HepG2 (cell line): Measurements from ENCODE around the gene NOP58. TPM values are rescaled to one million over a fixed set of nuclear protein-coding genes. Genes with fewer than 3 reads are reported as not detected.

Experiments
- ATAC-seq: fragments of 200-7000 bp; cut with Tn5 transposase; 3 replicates; pipeline ENCODE4 v1.9.1; 2020; ENCODE audit warnings: mild to moderate bottlenecking, moderate library complexity
- BruUV-seq: library from RNA; stranded (reverse); fragments of 400-500 nt; replicated peaks from 2 replicates; lab custom pipeline; 2021; lab: Mats Ljungman, UMichigan
- CTCF ChIA-PET: fragments of 300-600 bp; formaldehyde crosslinking; extraction: SDS; loops from one replicate; lab custom pipeline; 2021; ENCODE audit warnings: low total read pairs, inconsistent platforms, low intra/inter-chr PET ratio; lab: Yijun Ruan, JAX
- POLR2A ChIA-PET: fragments of 350-600 bp; sonication (Branson Sonifier 250); formaldehyde crosslinking; loops from one replicate; lab custom pipeline; 2020; ENCODE audit warnings: antibody characterized with exemption, inconsistent platforms; lab: Yijun Ruan, JAX
- DNase-seq: peaks from one replicate; pipeline ENCODE4 v3.0.0-alpha.2; 2015; ENCODE audit warnings: low spot score
- FAIRE-seq: peaks from 3 replicates; lab custom pipeline; 2011; peaks lifted over from hg19 to GRCh38; lab: Jason Lieb, UNC
- H2AFZ ChIP-seq: one replicate; pipeline ENCODE4 v1.6.1; 2011; ENCODE audit warnings: low read length, inconsistent platforms
- H3K27ac ChIP-seq: fragments of 300-600 bp; 3 replicates; pipeline ENCODE4 v1.8.0; 2011; ENCODE audit warnings: mixed run types, mild to moderate bottlenecking, mixed read lengths, low read length, inconsistent platforms; ENCODE audit not compliant: insufficient read depth; ENCODE audit errors: extremely low read length
- H3K27me3 ChIP-seq, 2 experiments: fragments of 200-600 bp in 1 of 2; 2 replicates in 1 of 2; 3 replicates in 1 of 2; pipeline versions ENCODE4 v1.6.0 to v1.8.0; 2011; ENCODE audit warnings: low read length in 2 of 2, mild to moderate bottlenecking in 2 of 2, moderate library complexity in 2 of 2, inconsistent platforms in 1 of 2; ENCODE audit not compliant: insufficient read depth in 2 of 2, control insufficient read depth in 1 of 2
- H3K36me3 ChIP-seq, 2 experiments: fragments of 200-600 bp in 1 of 2; replicated peaks in 1 of 2; 2 replicates in 1 of 2; 3 replicates in 1 of 2; pipeline versions ENCODE4 v1.5.1 to v1.8.0; 2011; ENCODE audit warnings: low read length in 2 of 2, inconsistent platforms in 1 of 2; ENCODE audit not compliant: insufficient read depth in 2 of 2, control insufficient read depth in 1 of 2
- H3K4me1 ChIP-seq: 2 replicates; pipeline ENCODE4 v1.5.1; 2012; ENCODE audit warnings: low read length, inconsistent platforms; ENCODE audit not compliant: insufficient read depth
- H3K4me2 ChIP-seq: 2 replicates; pipeline ENCODE4 v1.6.0; 2011; ENCODE audit warnings: low read depth, low read length, inconsistent platforms
- H3K4me3 ChIP-seq, 3 experiments: fragments of 200-600 bp in 1 of 3; sonication (generic), shearing (Covaris generic) in 1 of 3; replicated peaks in 1 of 3; 2 replicates each; pipeline ENCODE4 v1.5.1; 2011 to 2016; ENCODE audit warnings: low read length in 3 of 3, inconsistent platforms in 2 of 3, low read depth in 2 of 3, mild to moderate bottlenecking in 2 of 3, control low read depth in 1 of 3, mixed read lengths in 1 of 3; ENCODE audit not compliant: insufficient read depth in 1 of 3
- H3K79me2 ChIP-seq: one replicate; pipeline ENCODE4 v1.6.1; 2011; ENCODE audit warnings: low read length, inconsistent platforms; ENCODE audit not compliant: insufficient read depth
- H3K9ac ChIP-seq: 2 replicates; pipeline ENCODE4 v1.6.0; 2011; ENCODE audit warnings: mild to moderate bottlenecking, low read depth, low read length, inconsistent platforms; ENCODE audit not compliant: insufficient read depth
- H3K9me3 ChIP-seq: 2 replicates; pipeline ENCODE4 v1.5.1; 2012; ENCODE audit warnings: mild to moderate bottlenecking, low read length
- H4K20me1 ChIP-seq: 2 replicates; pipeline ENCODE4 v1.6.0; 2011; ENCODE audit warnings: inconsistent platforms, mild to moderate bottlenecking, low read length, moderate library complexity; ENCODE audit not compliant: insufficient read depth
- ATF7 ChIP-seq, 2 experiments: fragments of 450-650 bp in 1 of 2; sonication (generic) in 1 of 2; formaldehyde crosslinking in 1 of 2; IDR thresholded peaks; 2 replicates each; pipeline versions ENCODE4 v1.4.0 to v1.6.1; 2016 to 2020; ENCODE audit warnings: antibody characterized with exemption in 1 of 2, mild to moderate bottlenecking in 1 of 2, missing genetic modification reagents in 1 of 2
- FOXO1 ChIP-seq: sonication (generic); formaldehyde crosslinking; IDR thresholded peaks from 2 replicates; pipeline ENCODE4 v1.4.0; 2020; ENCODE audit warnings: missing genetic modification reagents
- NFE2L2 ChIP-seq: fragments of 150-350 bp; IDR thresholded peaks from 2 replicates; pipeline ENCODE4 v1.6.1; 2014; ENCODE audit warnings: low read length
- RXRB ChIP-seq: IDR thresholded peaks from 2 replicates; pipeline ENCODE4 v1.6.1; 2016; ENCODE audit warnings: borderline replicate concordance, missing genetic modification reagents, missing compliant biosample characterization
- SNAI1 ChIP-seq: sonication (generic); formaldehyde crosslinking; IDR thresholded peaks from 2 replicates; pipeline ENCODE4 v1.5.0; 2020; ENCODE audit warnings: mild to moderate bottlenecking, missing genetic modification reagents, borderline replicate concordance
- SYNCRIP ChIP-seq: fragments of 200-400 bp; formaldehyde crosslinking; IDR thresholded peaks from 2 replicates; pipeline ENCODE4 v1.6.1; 2018; ENCODE audit warnings: mild to moderate bottlenecking, low read depth, low read length; ENCODE audit not compliant: insufficient read depth
- ZNF17 ChIP-seq: sonication (generic); formaldehyde crosslinking; IDR thresholded peaks from 2 replicates; pipeline ENCODE4 v1.5.0; 2020; ENCODE audit warnings: mild to moderate bottlenecking, missing genetic modification reagents
- ZNF878 ChIP-seq: sonication (generic); formaldehyde crosslinking; IDR thresholded peaks from 2 replicates; pipeline ENCODE4 v1.8.1; 2023; ENCODE audit warnings: mild to moderate bottlenecking, missing genetic modification reagents, moderate library complexity
- ZSCAN30 ChIP-seq: sonication (generic); formaldehyde crosslinking; IDR thresholded peaks from 2 replicates; pipeline ENCODE4 v1.5.0; 2020; ENCODE audit warnings: mild to moderate bottlenecking, missing genetic modification reagents
- WGBS: methylation state at CpG from one replicate; pipeline ENCODE4 v1.1.6; 2017; ENCODE audit warnings: low lambda C conversion rate; 5-methylcytosine and 5-hydroxymethylcytosine counted together
- in situ Hi-C: cut with HindIII; loops from 2 replicates; pipeline ENCODE4 v1.10.0; 2017; ENCODE audit warnings: low pct_unique_long_range_greater_than_20kb; ENCODE audit not compliant: extremely low pct_ligation_motif_present
- intact Hi-C: fragments of 100-400 bp; cut with micrococcal nuclease; formaldehyde crosslinking; loops from one replicate; pipeline ENCODE4 v1.10.0; 2022; ENCODE audit not compliant: unreplicated experiment
- polyA plus RNA-seq, 8 experiments: library from polyadenylated mRNA; depleted of rRNA in 3 of 8; stranded (reverse) in 7 of 8; unstranded in 1 of 8; fragments of >200 nt; fragmentation: Illumina TruSeq in 4 of 8; extraction: Trizol in 4 of 8; gene quantifications; 2 replicates each; pipeline versions ENCODE4 v1.2.1 to v1.2.3, GENCODE V29; 2011 to 2016; ENCODE audit warnings: low read depth in 4 of 8, missing spikeins in 1 of 8, mixed read lengths in 1 of 8; ENCODE audit not compliant: insufficient read depth in 1 of 8
- total RNA-seq, 5 experiments: library from RNA; depleted of rRNA; stranded (reverse); fragments of >200 nt; fragmentation: Illumina TruSeq; extraction: Trizol; gene quantifications; 2 replicates each; pipeline ENCODE4 v1.2.3, GENCODE V29; 2016; ENCODE audit warnings: low read depth in 1 of 5
- TF ChIP-seq, protein P1 (sequence below): sonication (generic); formaldehyde crosslinking; IDR thresholded peaks from 2 replicates; pipeline ENCODE4 v1.5.0; 2020; ENCODE audit warnings: mild to moderate bottlenecking, missing genetic modification reagents

Gene NOP58
- total and polyA plus RNA-seq, 2 of the 13 experiments (the other 11 are each of a cell fraction or from before 2014, with no cell fraction given) = 74.9 to 203 TPM

DNA sequence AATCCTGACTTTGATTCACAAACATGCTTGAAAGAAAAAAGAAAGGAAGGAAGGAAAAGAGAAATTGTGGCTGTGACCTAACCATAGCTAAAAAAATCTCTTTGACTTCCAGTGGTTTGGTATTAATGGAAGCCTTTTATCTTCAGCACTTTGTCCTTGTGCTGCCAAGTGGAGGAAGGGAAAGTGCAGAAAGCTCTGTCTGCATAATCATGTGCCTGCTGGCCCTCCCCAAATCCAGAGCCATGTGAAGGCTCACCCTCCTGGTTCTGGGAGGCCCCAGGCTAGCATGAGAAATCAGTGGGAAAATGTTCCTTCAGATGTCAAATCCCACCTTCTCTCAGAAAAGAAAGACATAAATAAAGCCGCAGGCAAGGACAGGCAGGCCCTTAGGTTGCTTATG lies 62.3 kb downstream of the NOP58 start (continued):
- no peak for TF ChIP-seq ZNF17 (CRISPR knock-in tag)
- TF ChIP-seq ZNF878 (CRISPR knock-in tag) = no peak
- no peak for TF ChIP-seq RXRB

DNA sequence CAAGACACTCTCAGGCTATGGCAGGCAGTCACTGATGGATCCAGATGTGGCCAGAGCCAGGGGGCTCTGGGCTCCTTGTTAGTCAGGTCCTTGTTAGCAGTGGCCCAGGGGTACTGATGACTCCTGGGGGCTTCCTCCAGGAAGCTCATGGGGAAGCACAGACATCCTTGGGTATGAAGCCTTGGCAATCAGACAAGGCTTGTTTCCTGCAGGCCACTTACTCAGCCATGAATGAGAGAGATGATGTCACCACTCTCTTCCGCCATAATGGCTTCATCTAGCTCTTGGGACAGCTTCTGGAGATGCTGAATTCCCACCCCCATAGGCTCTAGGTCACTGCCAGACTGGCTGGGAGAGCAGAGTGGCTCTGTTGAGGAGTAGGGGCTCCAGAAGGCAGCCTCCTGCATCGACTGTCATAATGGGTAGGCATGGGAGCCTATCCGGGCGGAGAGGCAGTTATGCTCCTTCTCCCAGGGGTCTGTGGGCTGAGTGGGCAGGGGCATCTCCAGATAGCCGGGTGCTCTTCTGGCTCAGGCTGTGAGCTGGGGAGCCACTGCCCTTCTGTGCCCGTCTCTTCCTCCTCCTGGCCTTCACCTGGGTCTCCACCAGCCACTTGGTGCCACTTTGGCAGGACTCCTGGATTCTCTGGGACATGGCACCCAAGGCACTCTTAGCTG lies 70.4 kb downstream of the NOP58 start:
- Histone ChIP-seq H3K4me1 (peaks cover 9% of the 10 kb centered on the region), H3K36me3 (no peaks in the 10 kb centered on the region), H3K9me3 (no peaks in the 10 kb centered on the region), H3K27me3 (no peaks in the 10 kb centered on the region), H4K20me1 (no peaks in the 10 kb centered on the region), H3K79me2 (no peaks in the 10 kb centered on the region), H2AFZ (no peak overlapping the region), H3K4me3 (no peak overlapping the region), H3K9ac (no peak overlapping the region), H3K4me2 (no peak overlapping the region), H3K27ac (no peak overlapping the region)
- CTCF ChIA-PET = no interaction called here
- intact Hi-C loops = no loop called here
- 71% methylated on average over 5 of the region's 6 CpGs for WGBS
- no peak for FAIRE-seq
- no peak for TF ChIP-seq SNAI1 (CRISPR knock-in tag)
- no peak for TF ChIP-seq FOXO1 (CRISPR knock-in tag)
- TF ChIP-seq ATF7 (IDR thresholded peaks at IDR 0.05) = peak; percentile 68
- TF ChIP-seq ATF7 (CRISPR knock-in tag; IDR thresholded peaks at IDR 0.05) = no peak
- no peak for TF ChIP-seq NFE2L2
- TF ChIP-seq, protein P1, sequence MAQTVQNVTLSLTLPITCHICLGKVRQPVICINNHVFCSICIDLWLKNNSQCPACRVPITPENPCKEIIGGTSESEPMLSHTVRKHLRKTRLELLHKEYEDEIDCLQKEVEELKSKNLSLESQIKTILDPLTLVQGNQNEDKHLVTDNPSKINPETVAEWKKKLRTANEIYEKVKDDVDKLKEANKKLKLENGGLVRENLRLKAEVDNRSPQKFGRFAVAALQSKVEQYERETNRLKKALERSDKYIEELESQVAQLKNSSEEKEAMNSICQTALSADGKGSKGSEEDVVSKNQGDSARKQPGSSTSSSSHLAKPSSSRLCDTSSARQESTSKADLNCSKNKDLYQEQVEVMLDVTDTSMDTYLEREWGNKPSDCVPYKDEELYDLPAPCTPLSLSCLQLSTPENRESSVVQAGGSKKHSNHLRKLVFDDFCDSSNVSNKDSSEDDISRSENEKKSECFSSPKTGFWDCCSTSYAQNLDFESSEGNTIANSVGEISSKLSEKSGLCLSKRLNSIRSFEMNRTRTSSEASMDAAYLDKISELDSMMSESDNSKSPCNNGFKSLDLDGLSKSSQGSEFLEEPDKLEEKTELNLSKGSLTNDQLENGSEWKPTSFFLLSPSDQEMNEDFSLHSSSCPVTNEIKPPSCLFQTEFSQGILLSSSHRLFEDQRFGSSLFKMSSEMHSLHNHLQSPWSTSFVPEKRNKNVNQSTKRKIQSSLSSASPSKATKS = no peak
- TF ChIP-seq ZSCAN30 (CRISPR knock-in tag) = no peak
- TF ChIP-seq SYNCRIP = no peak
- POLR2A ChIA-PET = no interaction called here
- no peak for DNase-seq
- BruUV-seq = no TSS peak
- ATAC-seq = no peak
- in situ Hi-C loops = no loop called here
